Dermis microvascular lymphatic vessel endothelial cell (primary cell): ENCODE results near the gene BCL10. TPM values are rescaled to one million over a fixed set of nuclear protein-coding genes. Genes with fewer than 3 reads are reported as not detected.

ENCODE experiments used
- DNase-seq, 2 donors: peaks; one replicate each; pipeline versions ENCODE4 v3.0.0 to v3.0.0-alpha.2; 2010; ENCODE audit warnings: low read depth in 2 of 2
- total RNA-seq: library from RNA; depleted of rRNA; stranded (reverse); fragments of >200 nt; gene quantifications from 2 replicates; pipeline ENCODE4 v1.2.1, GENCODE V29; 2014

BCL10 gene
- total RNA-seq, 1 donor from 2014 or later, result 51.3 TPM

- no peak for DNase-seq
Measured at GRCh38 chr1:85300140-85300539, 23.7 kb upstream of the BCL10 start.

GRCh38 chr1:85297855-85298629 lies 21.6 kb upstream of the BCL10 start:
- DNase-seq, result peak; percentile 100

- no peak for DNase-seq
Measured at GRCh38 chr1:85297538-85297854, 21.1 kb upstream of the BCL10 start.

GRCh38 chr1:85296980-85297379 lies 20.5 kb upstream of the BCL10 start:
- DNase-seq, result peak in 1 of 2 donors; percentile 24

- DNase-seq, result peak in 1 of 2 donors; percentile 54
Measured at GRCh38 chr1:85295654-85296053, 19.2 kb upstream of the BCL10 start.

- peak; percentile 85 to 96 for DNase-seq
Measured at GRCh38 chr1:85295006-85295431, 18.6 kb upstream of the BCL10 start.

GRCh38 chr1:85290826-85291225 lies 14.4 kb upstream of the BCL10 start:
- no peak for DNase-seq

GRCh38 chr1:85289848-85290335 lies 13.5 kb upstream of the BCL10 start:
- no peak for DNase-seq

- DNase-seq, result peak in 1 of 2 donors; percentile 65
Measured at GRCh38 chr1:85289207-85289847, 12.9 kb upstream of the BCL10 start.

- no peak for DNase-seq
Measured at GRCh38 chr1:85284202-85284601, 7.8 kb upstream of the BCL10 start.

- peak in 1 of 2 donors; percentile 17 for DNase-seq
Measured at GRCh38 chr1:85283475-85284199, 7.2 kb upstream of the BCL10 start.

- DNase-seq, result no peak
Measured at GRCh38 chr1:85282424-85282823, 6.0 kb upstream of the BCL10 start.

- no peak for DNase-seq
Measured at GRCh38 chr1:85280636-85281035, 4.2 kb upstream of the BCL10 start.

- peak; percentile 83 to 88 for DNase-seq
Measured at GRCh38 chr1:85279458-85280080, 3.1 kb upstream of the BCL10 start.

- DNase-seq, result peak in 1 of 2 donors; percentile 95
Measured at GRCh38 chr1:85278853-85279314, 2.5 kb upstream of the BCL10 start.

- DNase-seq, result no peak
Measured at GRCh38 chr1:85277802-85278201, 1.4 kb upstream of the BCL10 start.

GRCh38 chr1:85276978-85277639 lies 677 bp upstream of the BCL10 start:
- DNase-seq, result no peak

GRCh38 chr1:85275701-85276214 lies 674 bp downstream of the BCL10 start:
- peak in 1 of 2 donors; percentile 53 for DNase-seq

GRCh38 chr1:85274969-85275453 lies 1.4 kb downstream of the BCL10 start:
- DNase-seq, result peak; percentile 61 to 92

- DNase-seq, result no peak
Measured at GRCh38 chr1:85273397-85273796, 3.0 kb downstream of the BCL10 start.
